ENCODE measurements around the gene PCGF6.
A peak's percentile ranks its signal among the peaks of the same experiment; 100 is the strongest.

The PCGF6 gene

DNA sequence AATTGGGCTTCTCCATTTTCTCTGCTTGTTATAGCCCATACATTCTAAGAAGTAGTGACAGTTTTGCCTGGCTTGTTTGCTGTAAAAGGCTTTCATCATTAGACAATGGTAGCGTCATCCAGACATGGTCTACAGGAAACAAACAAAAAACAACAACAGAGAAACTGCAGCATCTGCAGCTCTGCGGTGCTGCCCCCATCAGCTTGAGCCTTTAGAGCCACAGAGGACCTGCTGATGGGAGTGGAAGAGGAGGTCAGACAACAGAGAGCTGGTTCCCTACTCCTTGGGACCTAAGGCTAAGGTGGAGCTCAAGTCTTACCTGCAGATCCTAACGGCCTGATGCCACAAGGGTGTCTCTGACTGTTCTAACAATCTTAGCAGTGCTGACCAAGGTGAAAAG is 70.9 kb downstream of the PCGF6 start:
- Mint-ChIP-seq H3K4me1 (peaks cover 19% of the 10 kb centered on the region), H3K27me3 (ENCODE audit: low read depth, poor library complexity) (peaks cover 75% of the 10 kb centered on the region), H3K9me3 (peaks cover 5% of the 10 kb centered on the region), H3K4me3 (no peak overlapping the region), H3K36me3 (ENCODE audit: low read depth) (no peaks in the 10 kb centered on the region), H3K27ac (no peak overlapping the region)
- no peak for DNase-seq
- TF ChIP-seq, protein P1, sequence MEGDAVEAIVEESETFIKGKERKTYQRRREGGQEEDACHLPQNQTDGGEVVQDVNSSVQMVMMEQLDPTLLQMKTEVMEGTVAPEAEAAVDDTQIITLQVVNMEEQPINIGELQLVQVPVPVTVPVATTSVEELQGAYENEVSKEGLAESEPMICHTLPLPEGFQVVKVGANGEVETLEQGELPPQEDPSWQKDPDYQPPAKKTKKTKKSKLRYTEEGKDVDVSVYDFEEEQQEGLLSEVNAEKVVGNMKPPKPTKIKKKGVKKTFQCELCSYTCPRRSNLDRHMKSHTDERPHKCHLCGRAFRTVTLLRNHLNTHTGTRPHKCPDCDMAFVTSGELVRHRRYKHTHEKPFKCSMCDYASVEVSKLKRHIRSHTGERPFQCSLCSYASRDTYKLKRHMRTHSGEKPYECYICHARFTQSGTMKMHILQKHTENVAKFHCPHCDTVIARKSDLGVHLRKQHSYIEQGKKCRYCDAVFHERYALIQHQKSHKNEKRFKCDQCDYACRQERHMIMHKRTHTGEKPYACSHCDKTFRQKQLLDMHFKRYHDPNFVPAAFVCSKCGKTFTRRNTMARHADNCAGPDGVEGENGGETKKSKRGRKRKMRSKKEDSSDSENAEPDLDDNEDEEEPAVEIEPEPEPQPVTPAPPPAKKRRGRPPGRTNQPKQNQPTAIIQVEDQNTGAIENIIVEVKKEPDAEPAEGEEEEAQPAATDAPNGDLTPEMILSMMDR (IDR thresholded peaks at IDR 0.05) = no peak

DNA sequence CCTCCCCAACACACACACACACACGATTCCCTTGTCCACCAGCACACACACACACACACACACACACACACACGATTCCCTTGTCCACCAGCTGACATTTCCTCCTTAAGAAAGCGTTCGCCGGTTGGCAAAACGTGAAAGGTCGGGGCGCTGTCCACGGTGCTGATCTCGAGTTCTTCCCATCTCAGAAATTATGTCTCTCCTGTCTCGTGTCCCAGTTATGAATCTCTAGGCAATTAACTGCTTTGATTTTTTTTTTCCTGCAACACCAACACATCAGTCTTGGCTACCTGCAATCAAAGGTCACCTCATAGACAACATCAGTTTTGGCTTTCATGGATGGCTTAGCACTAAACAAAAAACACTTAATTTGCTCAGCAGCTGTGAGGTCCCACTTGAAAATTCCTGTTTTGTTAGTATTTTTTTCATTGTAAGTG is 72.1 kb downstream of the PCGF6 start:
- Mint-ChIP-seq H3K36me3 (ENCODE audit: low read depth) (no peaks in the 10 kb centered on the region), H3K4me1 (peaks cover 19% of the 10 kb centered on the region), H3K4me3 (peak overlapping the region; percentile 74), H3K27ac (no peak overlapping the region), H3K27me3 (ENCODE audit: low read depth, poor library complexity) (peaks cover 81% of the 10 kb centered on the region), H3K9me3 (peaks cover 5% of the 10 kb centered on the region)
- DNase-seq = peak; percentile 90
- TF ChIP-seq, protein P1 (IDR thresholded peaks at IDR 0.05) = no peak

DNA sequence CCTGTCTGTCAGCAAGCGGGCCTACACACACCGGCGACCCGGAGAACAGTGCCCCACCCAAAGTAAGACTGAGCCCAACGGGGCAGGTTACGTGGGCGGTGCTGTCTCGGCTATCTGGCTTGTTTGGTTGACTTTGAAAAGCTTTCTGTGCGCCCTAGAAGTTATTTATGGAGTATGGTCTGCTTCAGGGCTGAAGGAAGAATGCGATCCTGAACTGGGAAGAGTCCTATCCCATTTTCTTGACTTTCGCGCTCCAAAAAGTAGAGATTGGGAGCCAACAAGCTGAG is 72.5 kb downstream of the PCGF6 start:
- H3K27me3 Mint-ChIP-seq (ENCODE audit: low read depth, poor library complexity) = peaks cover 82% of the 10 kb centered on the region

DNA sequence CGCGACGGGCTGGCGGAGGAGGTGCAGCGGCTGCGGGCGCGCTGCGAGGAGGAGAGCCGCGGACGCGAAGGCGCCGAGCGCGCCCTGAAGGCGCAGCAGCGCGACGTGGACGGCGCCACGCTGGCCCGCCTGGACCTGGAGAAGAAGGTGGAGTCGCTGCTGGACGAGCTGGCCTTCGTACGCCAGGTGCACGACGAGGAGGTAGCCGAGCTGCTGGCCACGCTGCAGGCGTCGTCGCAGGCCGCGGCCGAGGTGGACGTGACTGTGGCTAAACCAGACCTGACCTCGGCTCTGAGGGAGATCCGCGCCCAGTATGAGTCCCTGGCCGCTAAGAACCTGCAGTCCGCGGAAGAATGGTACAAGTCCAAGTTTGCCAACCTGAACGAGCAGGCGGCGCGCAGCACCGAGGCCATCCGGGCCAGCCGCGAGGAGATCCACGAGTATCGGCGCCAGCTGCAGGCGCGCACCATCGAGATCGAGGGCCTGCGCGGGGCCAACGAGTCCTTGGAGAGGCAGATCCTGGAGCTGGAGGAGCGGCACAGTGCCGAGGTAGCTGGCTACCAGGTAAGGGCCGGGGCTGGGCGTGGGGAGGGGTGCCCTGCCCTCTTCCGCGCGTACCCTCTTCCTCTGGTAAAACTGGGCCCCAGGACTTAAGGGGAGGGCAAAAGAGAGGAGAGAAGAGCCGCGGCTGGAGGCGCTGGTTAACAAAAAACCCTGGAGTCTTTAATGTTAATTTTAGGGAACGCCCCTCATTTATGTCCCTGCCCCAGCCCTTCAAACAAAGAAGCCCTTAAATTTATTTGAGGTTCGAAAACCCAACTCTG is 73.0 kb downstream of the PCGF6 start:
- Mint-ChIP-seq H3K36me3 (ENCODE audit: low read depth) (no peaks in the 10 kb centered on the region), H3K4me3 (peak overlapping the region; percentile 74), H3K27ac (no peak overlapping the region), H3K9me3 (peaks cover 5% of the 10 kb centered on the region), H3K4me1 (peaks cover 19% of the 10 kb centered on the region), H3K27me3 (ENCODE audit: low read depth, poor library complexity) (peaks cover 88% of the 10 kb centered on the region)
- TF ChIP-seq, protein P1 (IDR thresholded peaks at IDR 0.05) = no peak
- no peak for DNase-seq

More for the DNA sequence above, 72.5 kb downstream of the PCGF6 start:
- Mint-ChIP-seq H3K4me1 (peaks cover 19% of the 10 kb centered on the region), H3K27ac (no peak overlapping the region), H3K9me3 (peaks cover 5% of the 10 kb centered on the region), H3K36me3 (ENCODE audit: low read depth) (no peaks in the 10 kb centered on the region), H3K4me3 (peak overlapping the region; percentile 74)
- TF ChIP-seq, protein P1 (IDR thresholded peaks at IDR 0.05) = no peak
- no peak for DNase-seq

DNA sequence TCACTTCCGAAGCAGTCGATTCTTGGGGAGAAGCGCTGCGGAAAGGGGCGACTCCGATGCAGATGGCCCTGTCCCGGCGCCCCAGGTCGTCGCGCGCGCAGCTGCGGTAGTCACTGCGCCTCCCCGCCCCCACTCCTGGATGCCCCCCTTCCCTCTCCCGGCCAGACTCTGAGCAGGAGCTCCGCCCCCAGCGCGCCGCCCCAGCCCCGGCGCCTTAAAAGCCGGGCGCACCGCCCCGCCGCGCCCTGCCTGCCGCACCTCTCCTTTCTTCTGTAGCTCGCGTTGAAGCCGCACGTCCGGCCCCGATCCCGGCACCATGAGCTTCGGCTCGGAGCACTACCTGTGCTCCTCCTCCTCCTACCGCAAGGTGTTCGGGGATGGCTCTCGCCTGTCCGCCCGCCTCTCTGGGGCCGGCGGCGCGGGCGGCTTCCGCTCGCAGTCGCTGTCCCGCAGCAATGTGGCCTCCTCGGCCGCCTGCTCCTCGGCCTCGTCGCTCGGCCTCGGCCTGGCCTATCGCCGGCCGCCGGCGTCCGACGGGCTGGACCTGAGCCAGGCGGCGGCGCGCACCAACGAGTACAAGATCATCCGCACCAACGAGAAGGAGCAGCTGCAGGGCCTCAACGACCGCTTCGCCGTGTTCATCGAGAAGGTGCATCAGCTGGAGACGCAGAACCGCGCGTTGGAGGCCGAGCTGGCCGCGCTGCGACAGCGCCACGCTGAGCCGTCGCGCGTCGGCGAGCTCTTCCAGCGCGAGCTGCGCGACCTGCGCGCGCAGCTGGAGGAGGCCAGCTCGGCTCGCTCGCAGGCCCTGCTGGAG is 73.8 kb downstream of the PCGF6 start, which contains the start of gene INA:
Gene INA, plus strand, starts transcription at position 243 of the 817 bp plus-strand sequence. Its CDS starts 74 bp downstream, at position 317.
- H3K9me3 Mint-ChIP-seq = peaks cover 5% of the 10 kb centered on the region
- H3K27me3 Mint-ChIP-seq (ENCODE audit: low read depth, poor library complexity) = peaks cover 92% of the 10 kb centered on the region
- H3K4me1 Mint-ChIP-seq = peaks cover 17% of the 10 kb centered on the region
- no peak within 1 kb of the TSS for H3K27ac Mint-ChIP-seq
- H3K36me3 Mint-ChIP-seq (ENCODE audit: low read depth) = no peaks in the 10 kb centered on the region
- TF ChIP-seq, protein P1 (IDR thresholded peaks at IDR 0.05) = no peak
- peak within 1 kb of the TSS; percentile 81 for H3K4me3 Mint-ChIP-seq
- peak; percentile 74 for DNase-seq

Data from nephron progenitor cell (in vitro differentiated cells).